ENCODE data around the gene CHMP2B.

CHMP2B gene

GRCh38 chr3:87227104-87227834 lies at the start of gene CHMP2B:
Gene CHMP2B (plus strand): TSS chr3:87227309. CDS start chr3:87227523, 214 bp downstream.
- peak; percentile 83 to 85 for DNase-seq

- DNase-seq = no peak
Measured at GRCh38 chr3:87179642-87180041, 47.5 kb upstream of the CHMP2B start.

GRCh38 chr3:87181551-87181950 lies 45.6 kb upstream of the CHMP2B start:
- DNase-seq = no peak

GRCh38 chr3:87182023-87182422 lies 45.1 kb upstream of the CHMP2B start:
- DNase-seq = no peak

GRCh38 chr3:87186608-87187159 lies 40.4 kb upstream of the CHMP2B start:
- DNase-seq = no peak

- DNase-seq = no peak
Measured at GRCh38 chr3:87191175-87191574, 35.9 kb upstream of the CHMP2B start.

- DNase-seq = no peak
Measured at GRCh38 chr3:87191641-87192040, 35.5 kb upstream of the CHMP2B start.

- DNase-seq = no peak
Measured at GRCh38 chr3:87196879-87197278, 30.2 kb upstream of the CHMP2B start.

GRCh38 chr3:87197531-87197930 lies 29.6 kb upstream of the CHMP2B start:
- no peak for DNase-seq

- DNase-seq = no peak
Measured at GRCh38 chr3:87198774-87199173, 28.3 kb upstream of the CHMP2B start.

GRCh38 chr3:87199628-87200027 lies 27.5 kb upstream of the CHMP2B start:
- no peak for DNase-seq

GRCh38 chr3:87200060-87200647 lies 27.0 kb upstream of the CHMP2B start:
- DNase-seq = no peak

GRCh38 chr3:87201727-87202126 lies 25.4 kb upstream of the CHMP2B start:
- no peak for DNase-seq

GRCh38 chr3:87203809-87204208 lies 23.3 kb upstream of the CHMP2B start:
- DNase-seq = no peak

- no peak for DNase-seq
Measured at GRCh38 chr3:87206070-87206469, 21.0 kb upstream of the CHMP2B start.

GRCh38 chr3:87206635-87207034 lies 20.5 kb upstream of the CHMP2B start:
- no peak for DNase-seq

GRCh38 chr3:87207460-87207859 lies 19.6 kb upstream of the CHMP2B start:
- DNase-seq = no peak

- no peak for DNase-seq
Measured at GRCh38 chr3:87209111-87209510, 18.0 kb upstream of the CHMP2B start.

- DNase-seq = no peak
Measured at GRCh38 chr3:87218560-87218959, 8.5 kb upstream of the CHMP2B start.

GRCh38 chr3:87219611-87220010 lies 7.5 kb upstream of the CHMP2B start:
- DNase-seq = no peak

GRCh38 chr3:87225659-87226058 lies 1.4 kb upstream of the CHMP2B start:
- no peak for DNase-seq

- DNase-seq = no peak
Measured at GRCh38 chr3:87227835-87228144, 681 bp downstream of the CHMP2B start.

GRCh38 chr3:87228316-87228715 lies 1.2 kb downstream of the CHMP2B start:
- DNase-seq = no peak

GRCh38 chr3:87229113-87229512 lies 2.0 kb downstream of the CHMP2B start:
- no peak for DNase-seq

- DNase-seq = no peak
Measured at GRCh38 chr3:87233805-87234204, 6.7 kb downstream of the CHMP2B start.

All from stimulated activated CD4-positive, alpha-beta T cell treated with anti-CD3 and anti-CD28 coated beads, Interleukin-2, amount 100 ng/mL, for 48 hours (primary cell).